Endothelial cell of umbilical vein (primary cell): Measurements from ENCODE around the gene SLC38A1. TPM values are rescaled to one million over a fixed set of nuclear protein-coding genes. Genes with fewer than 3 reads are reported as not detected.

ENCODE experiments used
- BruUV-seq: library from RNA; stranded (reverse); fragments of 400-500 nt; replicated peaks from 2 replicates; lab custom pipeline; 2021; lab: Mats Ljungman, UMichigan
- CTCF ChIA-PET: fragments of 300-600, 350-600 bp; sonication (Branson Sonifier 250); formaldehyde crosslinking; loops from one replicate; lab custom pipeline; 2021; ENCODE audit warnings: antibody characterized with exemption, inconsistent platforms; lab: Charles Lee
- POLR2A ChIA-PET: fragments of 300-600, 350-600 bp; sonication (Branson Sonifier 250); formaldehyde crosslinking; loops from one replicate; lab custom pipeline; 2021; ENCODE audit warnings: antibody characterized with exemption, inconsistent platforms; lab: Charles Lee
- DNase-seq: peaks from one replicate; pipeline ENCODE4 v3.0.0-alpha.2; 2011; ENCODE audit warnings: low read depth, low spot score
- FAIRE-seq: peaks from 2 replicates; lab custom pipeline; 2011; peaks lifted over from hg19 to GRCh38; lab: Jason Lieb, UNC
- H2AFZ ChIP-seq: 2 replicates; pipeline ENCODE4 v1.6.0; 2012; ENCODE audit warnings: low read depth, low read length, control low read depth, inconsistent platforms
- H3K27ac ChIP-seq: 2 replicates; pipeline ENCODE4 v1.5.1; 2011; ENCODE audit warnings: low read depth, mild to moderate bottlenecking, control low read depth, low read length, moderate library complexity; ENCODE audit not compliant: insufficient read depth
- H3K27me3 ChIP-seq, 2 experiments: 2 replicates each; pipeline versions ENCODE4 v1.6.0 to v1.6.1; 2011; ENCODE audit warnings: low read length in 2 of 2, mixed read lengths in 1 of 2; ENCODE audit not compliant: control insufficient read depth in 2 of 2, insufficient read depth in 2 of 2
- H3K36me3 ChIP-seq, 2 experiments: 2 replicates in 1 of 2; 3 replicates in 1 of 2; pipeline ENCODE4 v1.5.1; 2011; ENCODE audit warnings: low read length in 2 of 2, mild to moderate bottlenecking in 1 of 2, moderate library complexity in 1 of 2; ENCODE audit not compliant: control insufficient read depth in 2 of 2, insufficient read depth in 2 of 2; ENCODE audit errors: extremely low read depth in 1 of 2
- H3K4me1 ChIP-seq: 3 replicates; pipeline ENCODE4 v1.5.1; 2011; ENCODE audit warnings: mild to moderate bottlenecking, low read length; ENCODE audit not compliant: control insufficient read depth, insufficient read depth; ENCODE audit errors: extremely low read depth
- H3K4me2 ChIP-seq: 2 replicates; pipeline ENCODE4 v1.6.1; 2011; ENCODE audit warnings: low read length, control low read depth, mixed read lengths; ENCODE audit not compliant: insufficient read depth
- H3K4me3 ChIP-seq, 3 experiments: fragments of 200-600 bp in 1 of 3; sonication (generic), shearing (Covaris generic) in 1 of 3; replicated peaks in 1 of 3; 2 replicates each; pipeline ENCODE4 v1.5.1; 2011 to 2016; ENCODE audit warnings: control low read depth in 3 of 3, low read length in 3 of 3, mild to moderate bottlenecking in 2 of 3, inconsistent platforms in 1 of 3, low read depth in 1 of 3, moderate library complexity in 1 of 3; ENCODE audit not compliant: insufficient read depth in 1 of 3
- H3K79me2 ChIP-seq: 2 replicates; pipeline ENCODE4 v1.6.0; 2012; ENCODE audit warnings: low read length, inconsistent platforms; ENCODE audit not compliant: control insufficient read depth, insufficient read depth
- H3K9ac ChIP-seq: replicated peaks from 2 replicates; pipeline ENCODE3; 2011; ENCODE audit warnings: low read length, control low read depth; ENCODE audit not compliant: insufficient read depth; ENCODE audit errors: extremely low read depth
- H3K9me1 ChIP-seq: replicated peaks from 3 replicates; pipeline ENCODE4 v1.6.0; 2011; ENCODE audit warnings: mild to moderate bottlenecking, low read length; ENCODE audit not compliant: control insufficient read depth, insufficient read depth; ENCODE audit errors: extremely low read depth
- H3K9me3 ChIP-seq: replicated peaks from 2 replicates; pipeline ENCODE4 v1.5.1; 2012; ENCODE audit warnings: low read length, inconsistent platforms; ENCODE audit not compliant: control insufficient read depth, insufficient read depth
- H4K20me1 ChIP-seq: replicated peaks from 2 replicates; pipeline ENCODE3; 2011; ENCODE audit warnings: mild to moderate bottlenecking, low read length; ENCODE audit not compliant: control insufficient read depth, insufficient read depth; ENCODE audit errors: extremely low read depth
- CTCF ChIP-seq, 2 donors: IDR thresholded peaks; 1 replicate in 1 of 2; 2 replicates in 1 of 2; pipeline ENCODE4 v1.5.1; 2011; ENCODE audit warnings: low read length in 2 of 2, mild to moderate bottlenecking in 2 of 2, moderate library complexity in 2 of 2, control low read depth in 1 of 2, inconsistent platforms in 1 of 2, low read depth in 1 of 2; ENCODE audit not compliant: insufficient read depth in 1 of 2; ENCODE audit errors: extremely low read depth in 1 of 2
- EZH2 ChIP-seq: IDR thresholded peaks from 2 replicates; pipeline ENCODE4 v1.6.1; 2012; ENCODE audit warnings: borderline replicate concordance, low read depth, mild to moderate bottlenecking, moderate library complexity, low read length, inconsistent platforms; ENCODE audit not compliant: severe bottlenecking
- FOS ChIP-seq: IDR thresholded peaks from 2 replicates; pipeline ENCODE4 v1.6.1; 2011; ENCODE audit warnings: mild to moderate bottlenecking, low read length, moderate library complexity, borderline replicate concordance; ENCODE audit not compliant: insufficient read depth
- GATA2 ChIP-seq: IDR thresholded peaks from 2 replicates; pipeline ENCODE4 v1.7.0; 2011; ENCODE audit warnings: low read depth, mild to moderate bottlenecking, moderate library complexity, mixed read lengths, low read length; ENCODE audit not compliant: insufficient read length, insufficient read depth
- JUN ChIP-seq: IDR thresholded peaks from 2 replicates; pipeline ENCODE4 v1.6.1; 2011; ENCODE audit warnings: borderline replicate concordance, low read depth; ENCODE audit not compliant: insufficient read length, insufficient read depth
- MAX ChIP-seq: IDR thresholded peaks from 2 replicates; pipeline ENCODE4 v1.6.1; 2011; ENCODE audit not compliant: insufficient read depth, insufficient read length
- MYC ChIP-seq: IDR thresholded peaks from one replicate; pipeline ENCODE4 v1.6.1; 2011; ENCODE audit warnings: mild to moderate bottlenecking, low read depth, low read length
- POLR2A ChIP-seq: IDR thresholded peaks from 2 replicates; pipeline ENCODE4 v1.6.1; 2012; ENCODE audit warnings: low read depth, mild to moderate bottlenecking, control low read depth, low read length
- POLR2AphosphoS5 ChIP-seq: IDR thresholded peaks from 2 replicates; pipeline ENCODE4 v1.6.1; 2012; ENCODE audit warnings: low read depth, mild to moderate bottlenecking, control low read depth, low read length, moderate library complexity; ENCODE audit not compliant: insufficient read depth
- dilution Hi-C: fragments of 300-500 bp; cut with MboI; formaldehyde crosslinking; loops from one replicate; pipeline ENCODE4 v1.15.0; 2019; ENCODE audit warnings: low sequenced_read_pairs; ENCODE audit not compliant: extremely low pct_ligation_motif_present
- intact Hi-C: fragments of 100-400 bp; cut with micrococcal nuclease; formaldehyde crosslinking; loops from one replicate; pipeline ENCODE4 v1.10.0; 2022
- polyA plus RNA-seq, 4 experiments: library from polyadenylated mRNA; depleted of rRNA in 3 of 4; stranded (reverse) in 3 of 4; unstranded in 1 of 4; fragments of >200 nt; gene quantifications; 2 replicates each; pipeline versions ENCODE4 v1.2.1 to v1.2.3, GENCODE V29; 2011 to 2012; ENCODE audit warnings: missing spikeins in 1 of 4
- total RNA-seq: library from RNA; stranded (reverse); gene quantifications from 2 replicates; pipeline ENCODE4 v1.2.3, GENCODE V29; 2021

SLC38A1 gene
- total and polyA plus RNA-seq, 2 donors (not counting 3 experiments of a cell fraction or from before 2014, with no cell fraction given): 23.6 to 86.4 TPM

GRCh38 chr12:46187023-46187422 is 81.8 kb downstream of the SLC38A1 start:
- no peak overlapping the region for H3K27ac ChIP-seq
- H3K4me3 ChIP-seq: no peak overlapping the region
- CTCF ChIA-PET: interaction anchor here (0.7 to 1.5 kb wide), 5 partner anchors 17 to 142 kb away, joined by 3 to 7 read pairs (median 3); no protein-coding TSS in a partner anchor
- TF ChIP-seq FOS: no peak
- no peak for TF ChIP-seq POLR2AphosphoS5
- no peak for TF ChIP-seq EZH2
- no peak for TF ChIP-seq POLR2A
- no peak for TF ChIP-seq JUN
- no peak for TF ChIP-seq GATA2
- TF ChIP-seq CTCF (IDR thresholded peaks at IDR 0.05; ENCODE audit: extremely low read depth in 1 of 2, insufficient read depth in 1 of 2, low read depth in 1 of 2, low read length in 2 of 2): no peak
- TF ChIP-seq MYC: no peak
- TF ChIP-seq MAX: no peak
- H3K36me3 ChIP-seq: peaks cover 0 to 5% of the 10 kb centered on the region in 2 experiments
- BruUV-seq: no TSS peak
- H3K4me1 ChIP-seq: no peaks in the 10 kb centered on the region
- no peaks in the 10 kb centered on the region for H3K9me1 ChIP-seq
- DNase-seq (no peak), FAIRE-seq (no peak)
- H3K27me3 ChIP-seq: no peaks in the 10 kb centered on the region
- dilution Hi-C loops (no loop called here), intact Hi-C loops (no loop called here)
- H3K9me3 ChIP-seq: no peaks in the 10 kb centered on the region
- no peak overlapping the region for H3K9ac ChIP-seq
- H3K4me2 ChIP-seq: no peak overlapping the region
- no peaks in the 10 kb centered on the region for H3K79me2 ChIP-seq
- H2AFZ ChIP-seq: no peak overlapping the region
- POLR2A ChIA-PET: no interaction called here
- H4K20me1 ChIP-seq: no peaks in the 10 kb centered on the region
